ENCODE results near the gene SLC17A5. TPM values are rescaled to one million over a fixed set of nuclear protein-coding genes. Genes with fewer than 3 reads are reported as not detected.

The SLC17A5 gene
- 19.3 and 19.6 TPM in 2 replicates for total RNA-seq

GRCh38 chr6:73653571-73654424 is at the start of gene SLC17A5:
Gene SLC17A5 (minus strand): TSS chr6:73653992. CDS start chr6:73653886, 106 bp downstream.

DNA sequence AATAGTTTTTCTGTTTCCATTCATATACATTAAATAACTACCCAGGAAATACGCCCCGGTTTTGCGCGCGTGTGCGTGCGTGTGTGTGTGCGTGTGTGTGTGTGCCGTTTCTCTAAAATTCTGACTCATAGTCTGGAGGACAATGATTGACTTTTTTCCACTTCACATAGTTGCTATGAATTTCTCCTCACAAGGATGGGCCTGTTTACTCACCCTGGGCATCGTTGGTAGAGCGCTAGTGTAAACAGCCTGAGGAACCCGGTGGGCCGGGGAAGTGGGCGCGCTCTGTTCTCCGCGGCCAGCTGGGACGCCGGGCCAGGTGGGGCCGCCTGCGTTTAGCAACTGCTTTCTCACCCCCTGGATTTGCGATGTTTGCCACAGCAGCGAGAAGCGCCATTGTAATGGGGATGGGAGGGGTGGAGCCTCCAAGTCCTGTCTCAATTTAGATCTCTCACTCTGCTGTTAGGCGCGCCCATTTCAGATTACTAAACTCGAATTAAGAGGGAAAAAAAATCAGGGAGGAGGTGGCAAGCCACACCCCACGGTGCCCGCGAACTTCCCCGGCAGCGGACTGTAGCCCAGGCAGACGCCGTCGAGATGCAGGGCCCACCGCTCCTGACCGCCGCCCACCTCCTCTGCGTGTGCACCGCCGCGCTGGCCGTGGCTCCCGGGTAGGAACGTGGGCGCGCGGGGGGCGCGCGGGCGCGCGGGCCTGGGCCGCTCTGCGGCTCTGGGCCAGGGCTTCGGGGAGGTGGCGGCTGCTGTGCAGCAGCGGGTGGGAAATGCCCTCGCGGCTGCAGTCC is 42.0 kb upstream of the SLC17A5 start, which contains the start of gene CD109:
CD109 (plus strand) TSS at position 585 of the 803 bp plus-strand sequence; CDS start at position 598, 13 bp downstream.

Other genes starting within 250 kb of the SLC17A5 start
- 11.6 and 13.6 TPM in 2 replicates for gene CGAS, start 201.7 kb downstream of the SLC17A5 start, total RNA-seq
- gene MTO1, start 192.3 kb downstream of the SLC17A5 start, total RNA-seq: 31.2 and 32.0 TPM in 2 replicates
- 11,518 and 12,167 TPM in 2 replicates for gene EEF1A1, start 133.0 kb downstream of the SLC17A5 start, total RNA-seq
- 53.6 and 55.0 TPM in 2 replicates for gene CD109, start 42.2 kb upstream of the SLC17A5 start, total RNA-seq